ENCODE data around the gene TCAP. TPM values are rescaled to one million over a fixed set of nuclear protein-coding genes. Genes with fewer than 3 reads are reported as not detected.
A peak's percentile ranks its signal among the peaks of the same experiment; 100 is the strongest.

Gene TCAP
- total RNA-seq, 1 experiment from 2014 or later: 2.1 TPM

- no peak overlapping the region for H4K5ac ChIP-seq (ENCODE audit: insufficient read length, low read depth, low read length)
- no peak overlapping the region for H3T11ph ChIP-seq (ENCODE audit: low read length)
- no peak overlapping the region for H3K4me2 ChIP-seq (ENCODE audit: insufficient read depth, insufficient read length, low read length)
- H3K56ac ChIP-seq (ENCODE audit: insufficient read length, low read depth, low read length): no peak overlapping the region
- no peak overlapping the region for H3K18ac ChIP-seq (ENCODE audit: insufficient read length, low read depth, low read length)
- no CpG with 5 or more reads among the region's 14 CpGs for WGBS (ENCODE audit: extremely low coverage, insufficient read length, low lambda C conversion rate)
- H3K9me3 Mint-ChIP-seq: no peaks in the 10 kb centered on the region
- peak overlapping the region; percentile 11 to 79 (median 56); a peak in 5 of 7 replicates for H3K27ac Mint-ChIP-seq
- H3K27ac ChIP-seq (ENCODE audit: insufficient read length, low read depth, low read length): no peak overlapping the region
- H4K91ac ChIP-seq (ENCODE audit: insufficient read length, low read depth, low read length): no peak overlapping the region
- peak overlapping the region in 1 of 2 experiments; percentile 22; a peak in 1 of 5 replicates for H3K4me3 Mint-ChIP-seq
- peaks cover 16% of the 10 kb centered on the region in 2 experiments for H3K4me1 Mint-ChIP-seq
- no peak overlapping the region for H2AK5ac ChIP-seq (ENCODE audit: insufficient read length, low read length)
- H3K9ac ChIP-seq (ENCODE audit: extremely low read depth, insufficient read length, low read length): no peak overlapping the region
- no peaks in the 10 kb centered on the region for H3K23me2 ChIP-seq (ENCODE audit: insufficient read length, low read depth, low read length, poor library complexity, severe bottlenecking)
- no peak overlapping the region for H2BK15ac ChIP-seq (ENCODE audit: low read depth, low read length)
- no peak overlapping the region for H2BK5ac ChIP-seq (ENCODE audit: insufficient read length, low read length)
- H3K4me1 ChIP-seq (ENCODE audit: insufficient read depth, low read length): peaks cover 3% of the 10 kb centered on the region; the same call in 1 of the 2 replicates
- no peaks in the 10 kb centered on the region for H3K27me3 ChIP-seq (ENCODE audit: insufficient read depth, low read length)
- no peak overlapping the region for H4K8ac ChIP-seq (replicated peaks; ENCODE audit: insufficient read length, low read depth, low read length)
- peaks cover 18% of the 10 kb centered on the region; the same call in 1 of the 2 replicates for H3K79me2 ChIP-seq (ENCODE audit: insufficient read depth, low read length)
- no peaks in the 10 kb centered on the region for H4K20me1 ChIP-seq (ENCODE audit: control insufficient read depth, insufficient read depth, insufficient read length)
- H2AFZ ChIP-seq (ENCODE audit: low read length): no peak overlapping the region
- H3K14ac ChIP-seq (ENCODE audit: insufficient read depth, low read length): no peak overlapping the region
- H3K4ac ChIP-seq (ENCODE audit: low read depth, low read length): no peak overlapping the region
- peaks cover 64 to 77% (median 68%) of the 10 kb centered on the region in 3 experiments; a peak in 6 of 7 replicates for H3K36me3 Mint-ChIP-seq (ENCODE audit: insufficient read depth in 1 of 3, low read depth in 3 of 3)
- no peaks in the 10 kb centered on the region; the same call in 1 of the 2 replicates for H3K27me3 Mint-ChIP-seq (ENCODE audit: low read depth)
- no peak overlapping the region for H3K23ac ChIP-seq (ENCODE audit: insufficient read length, low read depth, low read length)
- no peak overlapping the region for H2BK120ac ChIP-seq (ENCODE audit: low read depth, low read length, poor library complexity, severe bottlenecking)
- no peak overlapping the region for H2BK12ac ChIP-seq (ENCODE audit: insufficient read length, low read depth, low read length)
- TF ChIP-seq CTCF (conservative IDR thresholded peaks at IDR 0.05): no peak
- H3K9me3 ChIP-seq (ENCODE audit: control insufficient read depth, low read depth, low read length): no peaks in the 10 kb centered on the region
- no peaks in the 10 kb centered on the region for H3K79me1 ChIP-seq (ENCODE audit: insufficient read depth, low read depth, low read length, poor library complexity, severe bottlenecking)
- DNase-seq: no peak
- no peak overlapping the region for H2BK20ac ChIP-seq (ENCODE audit: low read depth, low read length, poor library complexity, severe bottlenecking)
Measured at GRCh38 chr17:39709319-39709997, 44.3 kb downstream of the TCAP start.
